NOMO-1 treated with DMSO at 0.1 percent for 48 hours (cell line): Measurements from ENCODE around the gene E4F1.
"Not testable (repeated sequence)": the region's sequence is repeated elsewhere in the genome, so short reads cannot be mapped to it uniquely, and the experiment has no call there.

Experiments used
- DNase-seq: peaks from one replicate; lab custom pipeline; 2025; ENCODE audit not compliant: unreplicated experiment; lab: John Stamatoyannopoulos, UW

Gene E4F1

GRCh38 chr16:2243031-2243528, 19.7 kb downstream of the E4F1 start:
- DNase-seq = no peak

GRCh38 chr16:2243781-2244180, 20.4 kb downstream of the E4F1 start:
- DNase-seq = no peak

GRCh38 chr16:2244301-2244700, 20.9 kb downstream of the E4F1 start:
- no peak for DNase-seq

GRCh38 chr16:2244926-2245795, 21.8 kb downstream of the E4F1 start:
- no peak for DNase-seq

GRCh38 chr16:2246301-2246885, 23.0 kb downstream of the E4F1 start:
- DNase-seq = no peak

GRCh38 chr16:2250652-2251295, 27.4 kb downstream of the E4F1 start:
- DNase-seq = peak; percentile 10

- peak; percentile 87 for DNase-seq
Observed at GRCh38 chr16:2251296-2252111, 28.1 kb downstream of the E4F1 start, which contains the start of gene ECI1. Gene ECI1, minus strand, starts transcription at chr16:2251587. Its CDS starts 21 bp downstream, at chr16:2251566.

GRCh38 chr16:2252806-2253148, 29.4 kb downstream of the E4F1 start:
- DNase-seq = no peak

GRCh38 chr16:2253293-2253692, 29.9 kb downstream of the E4F1 start:
- no peak for DNase-seq

GRCh38 chr16:2256531-2257140, 33.2 kb downstream of the E4F1 start:
- no peak for DNase-seq

- no peak for DNase-seq
Observed at GRCh38 chr16:2257726-2258125, 34.3 kb downstream of the E4F1 start.

- not testable (repeated sequence) for DNase-seq
Observed at GRCh38 chr16:2258530-2258929, 35.1 kb downstream of the E4F1 start.

GRCh38 chr16:2260250-2260649, 36.9 kb downstream of the E4F1 start:
- DNase-seq = no peak

GRCh38 chr16:2263026-2263425, 39.6 kb downstream of the E4F1 start:
- not testable (repeated sequence) for DNase-seq

GRCh38 chr16:2266887-2267286, 43.5 kb downstream of the E4F1 start:
- not testable (repeated sequence) for DNase-seq

- peak; percentile 73 for DNase-seq
Observed at GRCh38 chr16:2267505-2267912, 44.1 kb downstream of the E4F1 start.

- DNase-seq = peak; percentile 90
Observed at GRCh38 chr16:2267913-2268666, 44.7 kb downstream of the E4F1 start, which contains the start of gene RNPS1. Gene RNPS1, minus strand, starts transcription at chr16:2268126. Its CDS starts 3,483 bp downstream, at chr16:2264643.

GRCh38 chr16:2270070-2270462, 46.7 kb downstream of the E4F1 start:
- no peak for DNase-seq

GRCh38 chr16:2270588-2271470, 47.4 kb downstream of the E4F1 start:
- DNase-seq = no peak
